Measurements from ENCODE around the gene PLET1.
A peak's percentile ranks its signal among the peaks of the same experiment; 100 is the strongest.

PLET1 gene

GRCh38 chr11:112238041-112238440 lies 22.6 kb downstream of the PLET1 start:
- DNase-seq (ENCODE audit: low spot score), result no peak

- no peak for DNase-seq (ENCODE audit: low spot score)
Measured at GRCh38 chr11:112237451-112237850, 23.2 kb downstream of the PLET1 start.

- no peak for DNase-seq (ENCODE audit: low spot score)
Measured at GRCh38 chr11:112235750-112236390, 24.8 kb downstream of the PLET1 start.

GRCh38 chr11:112231952-112232351 lies 28.7 kb downstream of the PLET1 start:
- DNase-seq (ENCODE audit: low spot score), result no peak

GRCh38 chr11:112229746-112230433 lies 30.8 kb downstream of the PLET1 start:
- DNase-seq (ENCODE audit: low spot score), result peak; percentile 79

GRCh38 chr11:112229159-112229558 lies 31.5 kb downstream of the PLET1 start:
- DNase-seq (ENCODE audit: low spot score), result no peak

GRCh38 chr11:112228706-112229105 lies 32.0 kb downstream of the PLET1 start:
- DNase-seq (ENCODE audit: low spot score), result no peak

- DNase-seq (ENCODE audit: low spot score), result no peak
Measured at GRCh38 chr11:112227471-112227870, 33.2 kb downstream of the PLET1 start.

GRCh38 chr11:112226831-112227401 lies 33.7 kb downstream of the PLET1 start:
- peak; percentile 51 for DNase-seq (ENCODE audit: low spot score)

- peak; percentile 98 for DNase-seq (ENCODE audit: low spot score)
Measured at GRCh38 chr11:112226062-112226830, 34.4 kb downstream of the PLET1 start, which contains the start of gene PTS. TSS of gene PTS (plus strand) at chr11:112226428. CDS start at chr11:112226444, 16 bp downstream.

GRCh38 chr11:112225753-112226061 lies 35.0 kb downstream of the PLET1 start:
- DNase-seq (ENCODE audit: low spot score), result peak; percentile 75

- no peak for DNase-seq (ENCODE audit: low spot score)
Measured at GRCh38 chr11:112223754-112224532, 36.7 kb downstream of the PLET1 start.

- DNase-seq (ENCODE audit: low spot score), result no peak
Measured at GRCh38 chr11:112223121-112223520, 37.5 kb downstream of the PLET1 start.

- DNase-seq (ENCODE audit: low spot score), result no peak
Measured at GRCh38 chr11:112222303-112222702, 38.4 kb downstream of the PLET1 start.

- no peak for DNase-seq (ENCODE audit: low spot score)
Measured at GRCh38 chr11:112221274-112221835, 39.3 kb downstream of the PLET1 start.

- DNase-seq (ENCODE audit: low spot score), result peak; percentile 77
Measured at GRCh38 chr11:112219476-112220232, 41.0 kb downstream of the PLET1 start.

- no peak for DNase-seq (ENCODE audit: low spot score)
Measured at GRCh38 chr11:112216561-112217105, 44.0 kb downstream of the PLET1 start.

- DNase-seq (ENCODE audit: low spot score), result no peak
Measured at GRCh38 chr11:112215621-112216020, 45.0 kb downstream of the PLET1 start.

GRCh38 chr11:112213753-112214152 lies 46.9 kb downstream of the PLET1 start:
- no peak for DNase-seq (ENCODE audit: low spot score)

GRCh38 chr11:112212710-112213109 lies 48.0 kb downstream of the PLET1 start:
- no peak for DNase-seq (ENCODE audit: low spot score)

- no peak for DNase-seq (ENCODE audit: low spot score)
Measured at GRCh38 chr11:112212290-112212689, 48.4 kb downstream of the PLET1 start.
